Upper lobe of left lung (tissue), 6 donors: ENCODE data around the gene ARL3. TPM values are rescaled to one million over a fixed set of nuclear protein-coding genes. Genes with fewer than 3 reads are reported as not detected.

Experiments used
- ATAC-seq, 2 donors: fragments of 200-7000 bp; cut with Tn5 transposase; one replicate each; pipeline ENCODE4 v1.9.1; 2022; ENCODE audit warnings: mild to moderate bottlenecking in 2 of 2, moderate library complexity in 2 of 2; ENCODE audit not compliant: low FRiP score in 2 of 2
- DNase-seq, 2 donors: peaks; one replicate each; pipeline ENCODE4 v3.0.0-alpha.2; 2019 to 2020
- H3K27ac ChIP-seq, 4 donors: fragments of 200-600 bp; sonication (generic); one replicate each; pipeline ENCODE4 v1.5.1; 2016 to 2019
- H3K27me3 ChIP-seq, 4 donors: fragments of 200-600 bp; sonication (generic); one replicate each; pipeline ENCODE4 v1.5.1; 2017 to 2019
- H3K36me3 ChIP-seq, 4 donors: fragments of 200-600 bp; sonication (generic); one replicate each; pipeline ENCODE4 v1.5.1; 2016 to 2019
- H3K4me1 ChIP-seq, 4 donors: fragments of 200-600 bp; sonication (generic); one replicate each; pipeline ENCODE4 v1.5.1; 2018 to 2019
- H3K4me3 ChIP-seq, 4 donors: fragments of 200-600 bp; sonication (generic); one replicate each; pipeline ENCODE4 v1.5.1; 2017 to 2019; ENCODE audit warnings: mild to moderate bottlenecking in 2 of 4, moderate library complexity in 1 of 4
- H3K9me3 ChIP-seq, 4 donors: fragments of 200-600 bp; sonication (generic); one replicate each; pipeline ENCODE4 v1.5.1; 2018 to 2019
- EP300 ChIP-seq, 4 donors: sonication (generic); formaldehyde crosslinking; IDR thresholded peaks; one replicate each; pipeline ENCODE4 v1.5.1; 2017; ENCODE audit warnings: antibody characterized with exemption in 4 of 4, control low read depth in 2 of 4
- POLR2A ChIP-seq, 4 donors: fragments of 450-650 bp; IDR thresholded peaks; one replicate each; pipeline ENCODE4 v1.5.1; 2016 to 2017; ENCODE audit warnings: antibody characterized with exemption in 4 of 4, mild to moderate bottlenecking in 2 of 4
- POLR2AphosphoS5 ChIP-seq, 2 donors: sonication (generic); formaldehyde crosslinking; IDR thresholded peaks; one replicate each; pipeline ENCODE4 v1.5.1; 2017; ENCODE audit warnings: antibody characterized with exemption in 2 of 2
- WGBS, 2 donors: methylation state at CpG; one replicate each; pipeline ENCODE4 v1.1.5; 2017 to 2018; 5-methylcytosine and 5-hydroxymethylcytosine counted together
- total RNA-seq, 6 donors: library from RNA; depleted of rRNA in 4 of 6; stranded (reverse); fragments of >200 nt in 4 of 6; gene quantifications; one replicate each; pipeline versions ENCODE4 v1.1.0 to v1.2.1, GENCODE V29; 2016 to 2021
- TF ChIP-seq, protein P1 (sequence below), 6 experiments: fragments of 450-650 bp in 4 of 6; fragments of 200-600 bp in 2 of 6; sonication (generic) in 2 of 6; IDR thresholded peaks; one replicate each; pipeline ENCODE4 v1.5.1; 2016 to 2019; ENCODE audit warnings: antibody characterized with exemption in 6 of 6
- donor health status: DM: no; HTN: no; CAD: no; lungs with moderate emphysema.
- donor health status: DM: no; HTN: yes; CAD: no; lungs with severe emphysema.

The ARL3 gene
- total RNA-seq, 6 donors from 2014 or later: 4.6 to 7.9 (median 6.4) TPM

DNA sequence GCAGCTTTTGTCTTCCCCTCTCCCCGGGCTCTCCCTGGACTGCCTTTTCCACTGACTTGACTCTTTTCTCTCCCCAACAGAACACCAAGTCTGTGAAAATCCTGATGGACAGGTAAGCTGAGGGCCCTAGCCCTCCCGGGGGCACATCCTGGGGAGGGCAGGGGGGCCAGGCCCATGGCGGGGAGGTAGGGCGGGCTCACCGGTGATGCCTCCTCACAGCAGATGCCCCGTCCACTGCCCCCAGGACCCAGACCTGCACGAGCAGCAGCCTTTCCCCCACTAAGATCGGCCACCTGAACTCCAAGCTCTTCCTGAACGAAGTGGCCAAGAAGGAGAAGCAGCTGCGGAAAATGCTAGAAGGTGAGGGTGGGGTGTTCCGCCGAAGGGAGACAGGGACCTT is 58.2 kb downstream of the ARL3 start:
- H3K4me3 ChIP-seq: no peak overlapping the region
- no peaks in the 10 kb centered on the region for H3K9me3 ChIP-seq
- H3K4me1 ChIP-seq: peaks cover 69 to 94% (median 79%) of the 10 kb centered on the region in 4 donors
- no peaks in the 10 kb centered on the region for H3K27me3 ChIP-seq
- TF ChIP-seq POLR2AphosphoS5 (IDR thresholded peaks at IDR 0.05) (no peak), POLR2A (IDR thresholded peaks at IDR 0.05) (no peak), EP300 (IDR thresholded peaks at IDR 0.05) (no peak)
- TF ChIP-seq, protein P1, sequence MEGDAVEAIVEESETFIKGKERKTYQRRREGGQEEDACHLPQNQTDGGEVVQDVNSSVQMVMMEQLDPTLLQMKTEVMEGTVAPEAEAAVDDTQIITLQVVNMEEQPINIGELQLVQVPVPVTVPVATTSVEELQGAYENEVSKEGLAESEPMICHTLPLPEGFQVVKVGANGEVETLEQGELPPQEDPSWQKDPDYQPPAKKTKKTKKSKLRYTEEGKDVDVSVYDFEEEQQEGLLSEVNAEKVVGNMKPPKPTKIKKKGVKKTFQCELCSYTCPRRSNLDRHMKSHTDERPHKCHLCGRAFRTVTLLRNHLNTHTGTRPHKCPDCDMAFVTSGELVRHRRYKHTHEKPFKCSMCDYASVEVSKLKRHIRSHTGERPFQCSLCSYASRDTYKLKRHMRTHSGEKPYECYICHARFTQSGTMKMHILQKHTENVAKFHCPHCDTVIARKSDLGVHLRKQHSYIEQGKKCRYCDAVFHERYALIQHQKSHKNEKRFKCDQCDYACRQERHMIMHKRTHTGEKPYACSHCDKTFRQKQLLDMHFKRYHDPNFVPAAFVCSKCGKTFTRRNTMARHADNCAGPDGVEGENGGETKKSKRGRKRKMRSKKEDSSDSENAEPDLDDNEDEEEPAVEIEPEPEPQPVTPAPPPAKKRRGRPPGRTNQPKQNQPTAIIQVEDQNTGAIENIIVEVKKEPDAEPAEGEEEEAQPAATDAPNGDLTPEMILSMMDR (IDR thresholded peaks at IDR 0.05): no peak
- ATAC-seq: no peak
- H3K36me3 ChIP-seq: peaks cover 17 to 70% (median 54%) of the 10 kb centered on the region in 4 donors
- WGBS, 2 donors: 92 to 93% methylated on average over 7 to 11 of the region's 12 CpGs
- peak overlapping the region in 3 of 4 donors; percentile 80 to 93 (median 86) for H3K27ac ChIP-seq
- no peak for DNase-seq

- H3K4me1 ChIP-seq: peaks cover 69 to 94% (median 79%) of the 10 kb centered on the region in 4 donors
- H3K27me3 ChIP-seq: no peaks in the 10 kb centered on the region
- TF ChIP-seq, protein P1 (IDR thresholded peaks at IDR 0.05): no peak
- TF ChIP-seq POLR2AphosphoS5 (IDR thresholded peaks at IDR 0.05): no peak
- no peak for TF ChIP-seq EP300 (IDR thresholded peaks at IDR 0.05)
- TF ChIP-seq POLR2A (IDR thresholded peaks at IDR 0.05): no peak
- no peak overlapping the region for H3K4me3 ChIP-seq
- no peak for ATAC-seq
- WGBS, 2 donors: 78 to 85% methylated on average over 11 to 12 of the region's 12 CpGs
- no peaks in the 10 kb centered on the region for H3K9me3 ChIP-seq
- no peak for DNase-seq
- H3K36me3 ChIP-seq: peaks cover 17 to 74% (median 56%) of the 10 kb centered on the region in 4 donors
- peak overlapping the region in 3 of 4 donors; percentile 26 to 100 (median 93) for H3K27ac ChIP-seq
Observed at GRCh38 chr10:102654969-102655368, 59.2 kb downstream of the ARL3 start.

DNA sequence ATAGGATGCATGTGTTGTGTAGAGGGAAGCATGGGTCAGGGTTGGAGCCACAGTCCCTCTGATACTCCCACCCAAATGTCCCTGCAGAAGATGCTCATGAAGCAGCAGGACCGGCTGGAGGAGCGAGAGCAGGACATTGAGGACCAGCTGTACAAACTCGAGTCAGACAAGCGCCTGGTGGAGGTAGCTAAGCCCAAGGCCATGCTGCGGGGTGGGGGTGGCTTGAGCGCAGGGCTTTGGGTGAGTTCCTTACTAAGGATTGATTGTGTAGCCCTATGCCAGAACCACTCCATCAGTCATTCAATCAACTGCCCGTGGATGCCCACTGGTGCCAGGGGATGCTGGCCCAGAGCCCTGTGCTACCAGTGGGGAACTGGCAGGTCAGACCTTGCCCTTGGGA is 59.6 kb downstream of the ARL3 start:
- Histone ChIP-seq H3K4me1 (peaks cover 73 to 94% (median 82%) of the 10 kb centered on the region in 4 donors), H3K4me3 (no peak overlapping the region), H3K36me3 (peaks cover 17 to 74% (median 56%) of the 10 kb centered on the region in 4 donors), H3K9me3 (no peaks in the 10 kb centered on the region), H3K27me3 (no peaks in the 10 kb centered on the region), H3K27ac (peak overlapping the region in 3 of 4 donors; percentile 26 to 100 (median 93))
- no peak for TF ChIP-seq POLR2A (IDR thresholded peaks at IDR 0.05)
- TF ChIP-seq, protein P1 (IDR thresholded peaks at IDR 0.05): no peak
- TF ChIP-seq EP300 (IDR thresholded peaks at IDR 0.05): no peak
- TF ChIP-seq POLR2AphosphoS5 (IDR thresholded peaks at IDR 0.05): no peak
- 89 to 92% methylated on average over 7 of the region's 7 CpGs for WGBS, 2 donors
- no peak for DNase-seq
- no peak for ATAC-seq

GRCh38 chr10:102653060-102653459 is 61.1 kb downstream of the ARL3 start:
- TF ChIP-seq POLR2AphosphoS5 (IDR thresholded peaks at IDR 0.05) (peak in 1 of 2 donors; percentile 7), EP300 (IDR thresholded peaks at IDR 0.05) (no peak)
- Histone ChIP-seq H3K27ac (peak overlapping the region; percentile 2 to 100 (median 72)), H3K36me3 (peaks cover 17 to 69% (median 52%) of the 10 kb centered on the region in 4 donors), H3K4me3 (no peak overlapping the region), H3K4me1 (peaks cover 74 to 94% (median 86%) of the 10 kb centered on the region in 4 donors), H3K27me3 (no peaks in the 10 kb centered on the region), H3K9me3 (no peaks in the 10 kb centered on the region)
- 60 to 76% methylated on average over 1 of the region's 1 CpG for WGBS, 2 donors
- no peak for ATAC-seq
- DNase-seq: no peak

- Histone ChIP-seq H3K36me3 (peaks cover 17 to 62% (median 50%) of the 10 kb centered on the region in 4 donors), H3K4me3 (no peak overlapping the region), H3K27me3 (no peaks in the 10 kb centered on the region), H3K4me1 (peaks cover 74 to 94% (median 86%) of the 10 kb centered on the region in 4 donors), H3K9me3 (no peaks in the 10 kb centered on the region), H3K27ac (peak overlapping the region; percentile 69 to 100 (median 99))
- ATAC-seq (no peak), DNase-seq (no peak)
- no peak for TF ChIP-seq EP300 (IDR thresholded peaks at IDR 0.05)
- TF ChIP-seq POLR2AphosphoS5 (IDR thresholded peaks at IDR 0.05): no peak
- TF ChIP-seq POLR2A (IDR thresholded peaks at IDR 0.05): no peak
- TF ChIP-seq, protein P1 (IDR thresholded peaks at IDR 0.05): no peak
- 73 to 83% methylated on average over 11 to 12 of the region's 12 CpGs for WGBS, 2 donors
Observed at GRCh38 chr10:102652170-102652916, 61.9 kb downstream of the ARL3 start.
